GM18858 (cell line): ENCODE data around the gene BACH2.
"Not testable (repeated sequence)": the region's sequence is repeated elsewhere in the genome, so short reads cannot be mapped to it uniquely, and the experiment has no call there.

ENCODE experiments used
- ATAC-seq: cut with Tn5 transposase; IDR thresholded peaks from one replicate; pipeline ENCODE4 v1.9.1; 2021; ENCODE audit not compliant: unreplicated experiment

BACH2 gene

GRCh38 chr6:90076511-90077415, 219.9 kb downstream of the BACH2 start:
- ATAC-seq: no peak

GRCh38 chr6:90074161-90074850, 222.3 kb downstream of the BACH2 start:
- no peak for ATAC-seq

GRCh38 chr6:90072935-90073464, 223.6 kb downstream of the BACH2 start:
- no peak for ATAC-seq

- ATAC-seq: no peak
Measured at GRCh38 chr6:90072501-90072900, 224.1 kb downstream of the BACH2 start.

DNA sequence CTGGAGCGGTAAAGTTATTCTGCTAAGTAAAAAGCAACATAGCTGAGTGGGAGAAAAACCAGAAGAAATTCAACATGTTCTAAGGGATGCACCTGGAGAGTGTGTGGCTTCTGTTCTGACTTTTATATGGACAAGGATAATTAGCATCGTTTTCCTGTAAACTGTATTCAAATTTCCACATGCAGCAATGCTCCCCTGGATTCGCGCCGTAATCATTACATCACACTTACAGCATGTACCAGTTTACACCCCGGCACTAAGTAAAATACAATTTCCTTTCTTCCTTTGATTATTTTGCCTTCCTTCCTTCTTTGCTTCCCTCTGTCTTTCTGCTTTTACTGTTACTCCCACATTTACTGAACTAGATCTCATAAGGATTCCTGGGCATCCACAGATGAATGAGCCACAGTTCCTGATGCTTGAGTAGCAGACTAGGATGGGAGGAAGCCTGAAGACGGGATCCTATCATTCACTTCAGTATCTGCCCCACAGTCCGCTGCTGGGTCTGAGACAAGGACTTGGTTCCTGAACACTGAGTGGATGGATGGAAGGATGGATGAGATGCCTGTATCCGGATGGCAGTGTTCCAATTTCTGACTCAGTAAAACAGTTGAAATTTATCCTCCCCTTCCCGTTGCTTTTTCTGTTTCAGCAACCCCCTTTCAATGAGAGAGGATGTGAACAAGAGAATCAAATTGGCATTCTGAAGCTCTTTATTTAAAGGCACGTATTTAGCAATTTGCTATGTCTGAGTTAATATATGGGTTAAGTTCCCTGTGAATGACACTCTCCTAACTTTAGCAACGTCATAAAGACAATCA, 227.7 kb downstream of the BACH2 start:
- ATAC-seq: no peak

DNA sequence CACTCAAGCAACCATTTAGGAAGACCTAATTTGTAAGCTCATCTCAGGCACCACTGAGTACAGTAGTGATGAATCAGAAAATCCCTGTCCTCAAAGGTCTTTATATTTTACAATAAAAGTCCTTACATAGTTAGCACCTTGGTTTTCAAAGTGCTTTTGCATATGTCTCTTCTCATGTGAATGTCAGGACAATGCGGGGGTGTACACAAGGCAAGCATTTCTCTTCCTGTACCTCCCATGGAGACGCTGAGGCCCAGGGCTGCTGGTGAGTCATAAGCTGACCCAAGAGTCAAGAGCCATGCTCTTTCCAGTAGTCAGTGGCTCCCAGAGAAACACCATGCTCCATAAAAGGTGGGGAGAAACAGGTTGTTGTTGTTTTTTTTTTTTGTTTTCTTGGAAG, 228.4 kb downstream of the BACH2 start:
- no peak for ATAC-seq

DNA sequence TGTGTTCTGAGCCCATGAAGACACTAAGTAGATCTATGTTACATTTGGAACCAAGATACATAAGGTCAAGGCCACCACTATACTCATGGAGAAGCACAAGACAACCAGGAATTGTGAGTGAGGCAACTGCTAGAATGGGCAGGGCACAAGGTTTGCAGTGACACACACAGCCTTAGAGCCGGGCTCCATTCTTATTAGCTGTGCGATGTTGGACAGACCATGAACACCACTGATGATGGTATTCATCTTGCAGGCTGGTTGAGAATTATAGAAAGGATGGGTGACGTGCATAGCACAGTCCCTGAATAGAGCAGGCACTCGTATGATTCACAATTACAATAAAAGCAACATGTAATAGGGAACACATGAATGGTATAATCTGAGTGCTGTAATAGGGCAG, 229.9 kb downstream of the BACH2 start:
- no peak for ATAC-seq

DNA sequence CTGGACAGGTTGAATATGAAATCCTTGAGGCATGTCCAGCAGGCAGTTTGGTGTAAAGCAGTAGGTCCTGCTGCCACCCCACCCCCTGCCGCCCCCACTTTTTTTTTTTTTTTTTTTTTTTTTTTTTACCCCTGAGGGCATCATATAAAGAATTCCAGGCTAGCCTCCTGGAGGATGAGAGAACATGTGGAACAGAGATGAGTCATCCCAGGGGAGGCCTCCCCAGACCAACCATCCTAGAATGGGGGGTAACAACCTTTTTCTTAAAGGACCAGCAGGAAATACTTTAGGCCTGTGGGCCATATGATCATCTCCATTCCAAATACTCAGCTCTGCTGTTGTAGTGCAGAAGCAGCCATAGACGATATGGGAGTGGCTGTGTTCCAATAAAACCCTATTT, 231.5 kb downstream of the BACH2 start:
- ATAC-seq: no peak

- ATAC-seq: no peak
Measured at GRCh38 chr6:90062667-90063066, 234.0 kb downstream of the BACH2 start.

DNA sequence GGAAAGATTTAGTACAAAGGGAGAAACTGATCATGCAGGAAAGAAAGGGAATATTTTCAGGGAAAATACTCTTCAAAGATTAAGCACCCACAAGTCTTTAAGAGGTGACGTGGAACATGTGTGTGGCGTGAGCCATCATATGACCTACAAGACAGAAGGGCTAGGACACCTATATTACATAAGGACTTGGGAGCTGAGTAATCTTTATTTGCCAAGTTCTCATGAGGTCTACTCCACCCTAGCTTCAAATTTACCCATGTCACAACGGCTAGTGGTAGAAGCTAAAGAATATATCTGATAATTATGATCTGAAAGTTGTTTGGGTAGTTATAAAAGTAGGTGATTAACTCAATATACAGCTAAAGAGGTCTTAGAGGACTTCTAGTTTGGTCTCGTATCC, 234.6 kb downstream of the BACH2 start:
- no peak for ATAC-seq

DNA sequence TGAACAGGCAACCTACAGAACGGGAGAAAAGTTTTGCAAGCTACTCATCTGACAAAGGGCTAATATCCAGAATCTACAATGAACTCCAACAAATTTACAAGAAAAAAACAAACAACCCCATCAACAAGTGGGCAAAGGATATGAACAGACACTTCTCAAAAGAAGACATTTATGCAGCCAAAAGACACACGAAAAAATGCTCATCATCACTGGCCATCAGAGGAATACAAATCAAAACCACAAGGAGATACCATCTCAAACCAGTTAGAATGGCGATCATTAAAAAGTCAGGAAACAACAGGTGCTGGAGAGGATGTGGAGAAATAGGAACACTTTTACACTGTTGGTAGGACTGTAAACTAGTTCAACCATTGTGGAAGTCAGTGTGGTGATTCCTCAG, 237.5 kb downstream of the BACH2 start:
- not testable (repeated sequence) for ATAC-seq

- not testable (repeated sequence) for ATAC-seq
Measured at GRCh38 chr6:90055924-90056323, 240.7 kb downstream of the BACH2 start.

DNA sequence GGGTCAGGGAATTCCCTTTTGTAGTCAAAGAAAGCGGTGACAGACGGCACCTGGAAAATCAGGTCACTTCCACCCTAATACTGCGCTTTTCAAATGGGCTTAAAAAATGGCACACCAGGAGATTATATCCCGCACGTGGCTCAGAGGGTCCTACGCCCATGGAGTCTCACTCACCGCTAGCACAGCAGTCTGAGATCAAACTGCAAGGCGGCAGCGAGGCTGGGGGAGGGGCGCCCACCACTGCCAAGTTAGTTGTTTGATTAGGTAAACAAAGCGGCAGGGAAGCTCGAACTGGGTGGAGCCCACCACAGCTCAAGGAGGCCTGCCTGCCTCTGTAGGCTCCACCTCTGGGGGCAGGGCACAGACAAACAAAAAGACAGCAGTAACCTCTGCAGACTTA, 242.4 kb downstream of the BACH2 start:
- ATAC-seq: not testable (repeated sequence)

DNA sequence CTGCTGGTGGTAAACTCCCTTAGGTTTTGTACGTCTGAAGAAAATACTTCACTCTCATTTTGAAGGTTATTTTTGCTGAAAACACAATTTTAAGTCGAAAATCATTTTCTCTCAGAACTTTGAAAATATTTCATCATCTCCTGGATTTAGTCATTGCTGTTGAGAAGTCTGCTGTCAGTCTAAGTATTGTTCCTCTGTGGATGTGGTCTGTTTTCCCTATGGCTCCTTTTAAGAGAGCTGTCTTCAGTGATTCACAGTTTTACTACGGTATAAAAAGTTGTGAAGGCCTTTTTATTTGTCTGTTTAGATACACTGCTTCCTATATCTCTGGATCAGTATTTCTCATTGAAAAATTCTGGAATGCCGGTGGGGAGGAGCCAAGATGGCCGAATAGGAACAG, 243.0 kb downstream of the BACH2 start:
- ATAC-seq: no peak

DNA sequence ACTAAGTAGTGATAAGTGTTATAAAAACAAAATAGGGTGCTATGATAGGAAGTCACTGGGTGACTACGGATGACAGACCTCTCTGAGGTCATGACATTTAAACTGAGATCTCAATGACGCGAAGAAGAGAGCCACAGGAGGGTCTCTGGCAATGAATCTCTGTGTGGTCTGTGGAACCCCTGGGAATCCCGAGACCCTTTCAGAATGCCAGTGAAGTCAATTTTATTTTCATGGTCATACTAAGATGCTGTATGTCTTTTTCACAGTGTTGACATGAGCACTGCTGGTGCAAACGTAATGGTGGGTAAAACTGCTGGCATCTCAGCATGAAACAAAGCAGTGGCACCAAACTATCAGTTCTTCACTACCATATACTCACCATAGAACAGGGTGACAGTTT, 247.3 kb downstream of the BACH2 start:
- ATAC-seq: no peak

DNA sequence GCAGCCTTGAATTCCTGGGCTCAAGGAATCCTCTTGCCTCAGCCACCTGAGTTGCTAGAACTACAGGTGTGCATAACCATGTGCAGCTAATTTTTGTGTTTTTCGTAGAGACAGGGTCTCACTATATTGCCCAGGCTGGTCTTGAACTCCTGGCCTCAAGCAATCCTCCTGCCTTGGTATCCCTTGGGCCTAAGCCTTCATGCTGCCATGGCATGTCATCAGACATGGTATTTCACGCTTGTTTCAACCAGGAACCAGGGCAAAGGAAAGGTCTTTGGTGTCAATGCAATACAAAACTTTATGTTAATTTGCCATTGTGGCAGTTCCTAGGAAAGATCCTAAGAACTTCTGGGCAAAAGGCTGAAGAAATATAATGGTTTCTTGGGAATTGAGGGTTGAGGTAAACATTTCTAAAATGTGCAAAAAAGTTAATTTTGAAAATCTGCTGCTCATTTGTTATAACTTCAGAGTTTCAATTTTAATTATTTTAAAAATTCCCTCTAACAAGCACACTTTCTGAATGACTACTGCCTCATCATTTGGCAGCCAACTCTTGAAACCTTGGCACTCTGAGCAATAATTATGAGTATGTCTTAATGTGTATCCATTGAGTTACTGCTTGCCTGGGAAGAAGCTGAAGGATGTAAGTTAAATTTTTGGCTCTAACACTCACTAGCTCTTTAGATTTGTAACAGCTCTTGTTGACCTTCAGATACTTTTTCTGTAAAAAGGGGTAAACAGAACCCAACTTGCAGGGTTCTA, 248.3 kb downstream of the BACH2 start:
- ATAC-seq: no peak

DNA sequence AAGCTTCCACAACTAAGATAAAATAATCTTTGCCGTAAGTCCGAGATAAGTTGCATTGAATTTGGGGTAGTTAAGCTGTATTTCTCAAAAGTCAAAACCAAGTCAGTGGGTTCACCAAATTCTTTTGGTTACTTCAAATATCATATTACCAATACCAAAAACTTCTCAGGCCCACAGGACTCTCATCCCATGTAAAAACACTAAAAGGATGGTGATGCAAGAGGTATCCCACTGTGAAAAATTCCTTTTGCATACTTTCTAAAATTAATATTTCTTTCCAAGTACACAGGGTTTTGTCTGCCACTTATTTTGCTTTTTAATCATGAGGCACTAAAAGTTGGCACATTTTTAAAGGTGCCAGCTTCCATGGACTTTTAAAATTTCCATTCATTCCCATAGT, 251.1 kb downstream of the BACH2 start:
- no peak for ATAC-seq

DNA sequence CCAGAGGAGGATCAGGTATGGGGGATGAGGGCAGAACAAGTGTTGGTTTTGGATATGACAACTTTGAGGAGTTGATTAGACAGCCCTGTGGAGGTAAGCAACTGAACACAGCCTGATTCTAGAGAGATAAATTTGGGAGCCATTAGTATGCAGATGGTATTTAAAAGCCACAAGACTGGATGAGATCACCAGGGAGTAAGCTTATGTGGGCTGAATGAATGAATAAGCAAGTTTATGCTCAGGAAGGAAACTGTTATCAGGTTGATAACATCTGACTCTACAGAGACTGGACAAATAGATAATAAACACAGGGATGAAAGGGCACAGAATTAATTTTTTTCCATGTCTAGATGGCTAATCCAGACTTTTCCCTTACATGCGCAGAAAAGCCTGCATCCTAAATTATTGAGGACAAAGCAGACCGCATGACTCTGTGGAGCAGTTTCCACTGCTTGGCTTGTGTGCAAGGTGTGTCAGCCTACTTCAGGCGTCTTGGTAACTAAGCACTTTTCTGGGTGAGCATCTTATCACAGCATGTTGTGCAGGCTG, 251.7 kb downstream of the BACH2 start:
- ATAC-seq: no peak

GRCh38 chr6:90044182-90044832, 252.3 kb downstream of the BACH2 start:
- no peak for ATAC-seq

GRCh38 chr6:90040931-90041330, 255.7 kb downstream of the BACH2 start:
- no peak for ATAC-seq
